HepG2 (cell line): ENCODE measurements around the gene NUBP1. TPM values are rescaled to one million over a fixed set of nuclear protein-coding genes. Genes with fewer than 3 reads are reported as not detected.
"Not testable (repeated sequence)": the region's sequence is repeated elsewhere in the genome, so short reads cannot be mapped to it uniquely, and the experiment has no call there.

Experiments
- ATAC-seq: fragments of 200-7000 bp; cut with Tn5 transposase; 3 replicates; pipeline ENCODE4 v1.9.1; 2020; ENCODE audit warnings: mild to moderate bottlenecking, moderate library complexity
- BruUV-seq: library from RNA; stranded (reverse); fragments of 400-500 nt; replicated peaks from 2 replicates; lab custom pipeline; 2021; lab: Mats Ljungman, UMichigan
- CTCF ChIA-PET: fragments of 300-600 bp; formaldehyde crosslinking; extraction: SDS; loops from one replicate; lab custom pipeline; 2021; ENCODE audit warnings: low total read pairs, inconsistent platforms, low intra/inter-chr PET ratio; lab: Yijun Ruan, JAX
- POLR2A ChIA-PET: fragments of 350-600 bp; sonication (Branson Sonifier 250); formaldehyde crosslinking; loops from one replicate; lab custom pipeline; 2020; ENCODE audit warnings: antibody characterized with exemption, inconsistent platforms; lab: Yijun Ruan, JAX
- DNase-seq: peaks from one replicate; pipeline ENCODE4 v3.0.0-alpha.2; 2015; ENCODE audit warnings: low spot score
- FAIRE-seq: peaks from 3 replicates; lab custom pipeline; 2011; peaks lifted over from hg19 to GRCh38; lab: Jason Lieb, UNC
- H2AFZ ChIP-seq: one replicate; pipeline ENCODE4 v1.6.1; 2011; ENCODE audit warnings: low read length, inconsistent platforms
- H3K27ac ChIP-seq: fragments of 300-600 bp; 3 replicates; pipeline ENCODE4 v1.8.0; 2011; ENCODE audit warnings: mixed run types, mild to moderate bottlenecking, mixed read lengths, low read length, inconsistent platforms; ENCODE audit not compliant: insufficient read depth; ENCODE audit errors: extremely low read length
- H3K27me3 ChIP-seq, 2 experiments: fragments of 200-600 bp in 1 of 2; 2 replicates in 1 of 2; 3 replicates in 1 of 2; pipeline versions ENCODE4 v1.6.0 to v1.8.0; 2011; ENCODE audit warnings: low read length in 2 of 2, mild to moderate bottlenecking in 2 of 2, moderate library complexity in 2 of 2, inconsistent platforms in 1 of 2; ENCODE audit not compliant: insufficient read depth in 2 of 2, control insufficient read depth in 1 of 2
- H3K36me3 ChIP-seq, 2 experiments: fragments of 200-600 bp in 1 of 2; replicated peaks in 1 of 2; 2 replicates in 1 of 2; 3 replicates in 1 of 2; pipeline versions ENCODE4 v1.5.1 to v1.8.0; 2011; ENCODE audit warnings: low read length in 2 of 2, inconsistent platforms in 1 of 2; ENCODE audit not compliant: insufficient read depth in 2 of 2, control insufficient read depth in 1 of 2
- H3K4me1 ChIP-seq: 2 replicates; pipeline ENCODE4 v1.5.1; 2012; ENCODE audit warnings: low read length, inconsistent platforms; ENCODE audit not compliant: insufficient read depth
- H3K4me2 ChIP-seq: 2 replicates; pipeline ENCODE4 v1.6.0; 2011; ENCODE audit warnings: low read depth, low read length, inconsistent platforms
- H3K4me3 ChIP-seq, 3 experiments: fragments of 200-600 bp in 1 of 3; sonication (generic), shearing (Covaris generic) in 1 of 3; replicated peaks in 1 of 3; 2 replicates each; pipeline ENCODE4 v1.5.1; 2011 to 2016; ENCODE audit warnings: low read length in 3 of 3, inconsistent platforms in 2 of 3, low read depth in 2 of 3, mild to moderate bottlenecking in 2 of 3, control low read depth in 1 of 3, mixed read lengths in 1 of 3; ENCODE audit not compliant: insufficient read depth in 1 of 3
- H3K79me2 ChIP-seq: one replicate; pipeline ENCODE4 v1.6.1; 2011; ENCODE audit warnings: low read length, inconsistent platforms; ENCODE audit not compliant: insufficient read depth
- H3K9ac ChIP-seq: 2 replicates; pipeline ENCODE4 v1.6.0; 2011; ENCODE audit warnings: mild to moderate bottlenecking, low read depth, low read length, inconsistent platforms; ENCODE audit not compliant: insufficient read depth
- H3K9me3 ChIP-seq: 2 replicates; pipeline ENCODE4 v1.5.1; 2012; ENCODE audit warnings: mild to moderate bottlenecking, low read length
- H4K20me1 ChIP-seq: 2 replicates; pipeline ENCODE4 v1.6.0; 2011; ENCODE audit warnings: inconsistent platforms, mild to moderate bottlenecking, low read length, moderate library complexity; ENCODE audit not compliant: insufficient read depth
- CCAR2 ChIP-seq: fragments of 200-400 bp; formaldehyde crosslinking; optimal IDR thresholded peaks from 2 replicates; pipeline ENCODE3; 2018; ENCODE audit warnings: low read depth, mild to moderate bottlenecking, low read length, moderate library complexity
- SMARCE1 ChIP-seq: fragments of 450-650 bp; IDR thresholded peaks from 2 replicates; pipeline ENCODE4 v1.6.1; 2017; ENCODE audit warnings: borderline replicate concordance
- WGBS: methylation state at CpG from one replicate; pipeline ENCODE4 v1.1.6; 2017; ENCODE audit warnings: low lambda C conversion rate; 5-methylcytosine and 5-hydroxymethylcytosine counted together
- in situ Hi-C: cut with HindIII; loops from 2 replicates; pipeline ENCODE4 v1.10.0; 2017; ENCODE audit warnings: low pct_unique_long_range_greater_than_20kb; ENCODE audit not compliant: extremely low pct_ligation_motif_present
- intact Hi-C: fragments of 100-400 bp; cut with micrococcal nuclease; formaldehyde crosslinking; loops from one replicate; pipeline ENCODE4 v1.10.0; 2022; ENCODE audit not compliant: unreplicated experiment
- polyA plus RNA-seq, 8 experiments: library from polyadenylated mRNA; depleted of rRNA in 3 of 8; stranded (reverse) in 7 of 8; unstranded in 1 of 8; fragments of >200 nt; fragmentation: Illumina TruSeq in 4 of 8; extraction: Trizol in 4 of 8; gene quantifications; 2 replicates each; pipeline versions ENCODE4 v1.2.1 to v1.2.3, GENCODE V29; 2011 to 2016; ENCODE audit warnings: low read depth in 4 of 8, missing spikeins in 1 of 8, mixed read lengths in 1 of 8; ENCODE audit not compliant: insufficient read depth in 1 of 8
- total RNA-seq, 5 experiments: library from RNA; depleted of rRNA; stranded (reverse); fragments of >200 nt; fragmentation: Illumina TruSeq; extraction: Trizol; gene quantifications; 2 replicates each; pipeline ENCODE4 v1.2.3, GENCODE V29; 2016; ENCODE audit warnings: low read depth in 1 of 5

Gene NUBP1
- total and polyA plus RNA-seq, 2 of the 13 experiments (the other 11 are each of a cell fraction or from before 2014, with no cell fraction given), result 53.5 to 70.4 TPM

GRCh38 chr16:10777356-10777755 is 33.7 kb downstream of the NUBP1 start:
- no TSS peak for BruUV-seq
- TF ChIP-seq SMARCE1 (no peak), CCAR2 (no peak)
- Histone ChIP-seq H3K27ac (no peak overlapping the region), H3K9ac (no peak overlapping the region), H3K79me2 (no peaks in the 10 kb centered on the region), H2AFZ (no peak overlapping the region), H3K4me3 (no peak overlapping the region), H3K36me3 (no peaks in the 10 kb centered on the region), H3K27me3 (peaks cover 2 to 27% of the 10 kb centered on the region in 2 experiments; a peak in 4 of 5 replicates), H3K4me1 (peaks cover under 1% of the 10 kb centered on the region; the same call in 1 of the 2 replicates), H3K4me2 (no peak overlapping the region), H4K20me1 (no peaks in the 10 kb centered on the region), H3K9me3 (no peaks in the 10 kb centered on the region)
- POLR2A ChIA-PET, result no interaction called here
- FAIRE-seq, result no peak
- intact Hi-C loops (no loop called here), in situ Hi-C loops (no loop called here)
- CTCF ChIA-PET, result no interaction called here
- DNase-seq, result no peak
- no peak for ATAC-seq
- WGBS, result 57% methylated on average over 12 of the region's 12 CpGs

GRCh38 chr16:10779908-10780307 is 36.3 kb downstream of the NUBP1 start:
- H3K9ac ChIP-seq, intact Hi-C loops, ATAC-seq, H3K36me3 ChIP-seq, in situ Hi-C loops, H3K4me1 ChIP-seq, BruUV-seq, H3K79me2 ChIP-seq, FAIRE-seq, H3K27ac ChIP-seq, CTCF ChIA-PET, H3K4me3 ChIP-seq, H3K9me3 ChIP-seq, DNase-seq, H2AFZ ChIP-seq, H3K4me2 ChIP-seq, H4K20me1 ChIP-seq: not testable (repeated sequence)
- WGBS, result 64% methylated on average over 6 of the region's 6 CpGs
- POLR2A ChIA-PET, result interaction anchor here (1.8 kb wide), 1 partner anchor 36 kb away, joined by 4 read pairs; the partner anchor contains the start of gene NUBP1
- peaks cover 2 to 25% of the 10 kb centered on the region in 2 experiments; a peak in 4 of 5 replicates for H3K27me3 ChIP-seq
